Fibroblast of pulmonary artery (primary cell): ENCODE results near the gene PPP6C.
"Not testable (repeated sequence)": the region's sequence is repeated elsewhere in the genome, so short reads cannot be mapped to it uniquely, and the experiment has no call there.

Source experiments
- DNase-seq: peaks from one replicate; pipeline ENCODE4 v3.0.0-alpha.2; 2010; ENCODE audit warnings: low read depth
- H3K4me3 ChIP-seq: replicated peaks from 2 replicates; pipeline ENCODE4 v1.5.1; 2011; ENCODE audit warnings: low read depth, mild to moderate bottlenecking, control low read depth, low read length, moderate library complexity
- CTCF ChIP-seq: IDR thresholded peaks from 2 replicates; pipeline ENCODE4 v1.5.1; 2011; ENCODE audit warnings: mild to moderate bottlenecking, control low read depth, low read length, inconsistent platforms; ENCODE audit errors: missing control alignments

PPP6C gene

GRCh38 chr9:125190361-125190801, 778 bp upstream of the PPP6C start:
- peak; percentile 19 for DNase-seq
- no peak for TF ChIP-seq CTCF
- H3K4me3 ChIP-seq: peak overlapping the region; percentile 98

GRCh38 chr9:125189011-125189360, 617 bp downstream of the PPP6C start:
- peak overlapping the region; percentile 98 for H3K4me3 ChIP-seq
- no peak for TF ChIP-seq CTCF
- no peak for DNase-seq

GRCh38 chr9:125183561-125183960, 6.0 kb downstream of the PPP6C start:
- DNase-seq: no peak

GRCh38 chr9:125183054-125183453, 6.5 kb downstream of the PPP6C start:
- no peak overlapping the region for H3K4me3 ChIP-seq
- DNase-seq: peak; percentile 55
- TF ChIP-seq CTCF: no peak

More at GRCh38 chr9:125183561-125183960, 6.0 kb downstream of the PPP6C start:
- H3K4me3 ChIP-seq: no peak overlapping the region
- TF ChIP-seq CTCF: no peak

- not testable (repeated sequence) for H3K4me3 ChIP-seq, DNase-seq
These were observed 7.8 kb downstream of the PPP6C start for GRCh38 chr9:125181756-125182155.

- DNase-seq: no peak
- no peak overlapping the region for H3K4me3 ChIP-seq
- TF ChIP-seq CTCF: no peak
These were observed 8.7 kb downstream of the PPP6C start for GRCh38 chr9:125180876-125181275.

- not testable (repeated sequence) for H3K4me3 ChIP-seq, DNase-seq
These were observed 9.8 kb downstream of the PPP6C start for GRCh38 chr9:125179776-125180175.

GRCh38 chr9:125177888-125178287, 11.7 kb downstream of the PPP6C start:
- no peak for TF ChIP-seq CTCF
- no peak for DNase-seq
- no peak overlapping the region for H3K4me3 ChIP-seq
